ENCODE measurements around the gene PITPNM3. TPM values are rescaled to one million over a fixed set of nuclear protein-coding genes. Genes with fewer than 3 reads are reported as not detected.

The PITPNM3 gene
- total and polyA plus RNA-seq, 2 of the 13 experiments (the other 11 are each of a cell fraction or from before 2014, with no cell fraction given), result 0.13 to 0.29 TPM

DNA sequence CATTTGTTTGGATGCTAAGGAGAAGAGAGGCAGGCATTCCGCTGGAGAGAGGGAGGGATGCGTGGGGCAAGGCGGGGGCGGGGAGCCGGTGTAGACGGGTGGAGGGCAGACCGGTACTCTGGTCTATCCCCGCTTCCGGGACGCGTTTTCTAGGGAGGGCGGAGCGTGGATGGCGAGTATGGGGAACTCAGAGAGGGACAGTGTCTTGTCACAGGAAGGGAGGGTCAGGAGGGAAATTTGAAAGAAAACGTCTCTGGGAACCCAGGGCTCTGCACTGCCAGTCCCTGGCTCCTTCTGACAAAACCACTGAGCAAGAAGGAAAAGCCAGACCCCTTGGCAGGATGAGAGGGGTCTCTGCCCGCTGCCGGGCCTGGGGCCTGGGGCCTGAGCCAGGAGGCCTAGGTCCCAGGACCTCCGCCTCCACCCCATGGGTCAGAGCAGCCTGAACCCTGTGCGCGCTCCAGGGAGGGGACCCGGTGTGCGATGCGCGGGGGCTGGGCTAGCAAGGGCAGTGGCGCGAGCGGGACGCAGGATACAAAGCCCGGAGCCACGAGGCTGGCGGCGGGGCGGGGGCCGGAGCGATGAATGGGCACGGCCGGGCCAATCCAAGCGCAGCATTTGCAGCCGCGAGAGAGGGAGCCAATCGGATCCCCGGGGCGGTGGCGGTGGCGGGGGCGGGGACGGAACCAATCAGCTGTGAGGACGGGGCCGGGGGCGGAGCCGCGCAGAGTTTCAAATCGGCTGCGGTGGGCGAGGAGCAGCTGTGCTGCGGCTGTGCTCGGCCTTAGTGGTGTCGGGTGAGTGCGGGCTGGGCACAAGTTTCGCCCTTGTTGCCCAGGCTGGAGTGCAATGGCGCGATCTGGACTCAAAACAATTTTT, 112.4 kb downstream of the PITPNM3 start, which contains the start of gene PIMREG (continued):
- TF ChIP-seq ZNF724P (CRISPR knock-in tag; IDR thresholded peaks at IDR 0.05; ENCODE audit: borderline replicate concordance) (peak; percentile 90), ZNF329 (CRISPR knock-in tag; IDR thresholded peaks at IDR 0.05; ENCODE audit: low read depth) (no peak), XRCC5 (optimal IDR thresholded peaks at IDR 0.05; ENCODE audit: low read length) (peak; percentile 67), TEF (CRISPR knock-in tag; IDR thresholded peaks at IDR 0.05) (no peak), ZNF660 (CRISPR knock-in tag; IDR thresholded peaks at IDR 0.05; ENCODE audit: borderline replicate concordance, low read depth) (no peak), ZNF138 (CRISPR knock-in tag; IDR thresholded peaks at IDR 0.05; ENCODE audit: low read depth) (no peak), JUNB (CRISPR knock-in tag; IDR thresholded peaks at IDR 0.05; ENCODE audit: borderline replicate concordance) (0 out of 2 replicates have a peak, but pooled peaks have one; percentile 11), ZFYVE20 (CRISPR knock-in tag; IDR thresholded peaks at IDR 0.05; ENCODE audit: borderline replicate concordance, low read depth) (peak; percentile 73; the same call in 1 of the 2 replicates), MTA3 (CRISPR knock-in tag; IDR thresholded peaks at IDR 0.05) (no peak), BRCA1 (CRISPR knock-in tag; IDR thresholded peaks at IDR 0.05) (no peak), HNRNPLL (IDR thresholded peaks at IDR 0.05; ENCODE audit: low read depth, low read length, poor library complexity, severe bottlenecking) (peak; percentile 69), YEATS2 (CRISPR knock-in tag; IDR thresholded peaks at IDR 0.05; ENCODE audit: borderline replicate concordance) (peak; percentile 34; the same call in 1 of the 2 replicates), ZNF564 (CRISPR knock-in tag; IDR thresholded peaks at IDR 0.05) (0 out of 2 replicates have a peak, but pooled peaks have one; percentile 48), ZFP36L1 (CRISPR knock-in tag; IDR thresholded peaks at IDR 0.05) (peak; percentile 76; the same call in 1 of the 2 replicates), NCOA1 (CRISPR knock-in tag; IDR thresholded peaks at IDR 0.05) (no peak), PBX3 (CRISPR knock-in tag; IDR thresholded peaks at IDR 0.05; ENCODE audit: borderline replicate concordance) (no peak), ZFP37 (CRISPR knock-in tag; IDR thresholded peaks at IDR 0.05; ENCODE audit: borderline replicate concordance) (no peak), KAT8 (CRISPR knock-in tag; IDR thresholded peaks at IDR 0.05) (peak; percentile 59), THAP11 (CRISPR knock-in tag; IDR thresholded peaks at IDR 0.05) (peak; percentile 47; the same call in 1 of the 2 replicates)
- TF ChIP-seq, protein P1, sequence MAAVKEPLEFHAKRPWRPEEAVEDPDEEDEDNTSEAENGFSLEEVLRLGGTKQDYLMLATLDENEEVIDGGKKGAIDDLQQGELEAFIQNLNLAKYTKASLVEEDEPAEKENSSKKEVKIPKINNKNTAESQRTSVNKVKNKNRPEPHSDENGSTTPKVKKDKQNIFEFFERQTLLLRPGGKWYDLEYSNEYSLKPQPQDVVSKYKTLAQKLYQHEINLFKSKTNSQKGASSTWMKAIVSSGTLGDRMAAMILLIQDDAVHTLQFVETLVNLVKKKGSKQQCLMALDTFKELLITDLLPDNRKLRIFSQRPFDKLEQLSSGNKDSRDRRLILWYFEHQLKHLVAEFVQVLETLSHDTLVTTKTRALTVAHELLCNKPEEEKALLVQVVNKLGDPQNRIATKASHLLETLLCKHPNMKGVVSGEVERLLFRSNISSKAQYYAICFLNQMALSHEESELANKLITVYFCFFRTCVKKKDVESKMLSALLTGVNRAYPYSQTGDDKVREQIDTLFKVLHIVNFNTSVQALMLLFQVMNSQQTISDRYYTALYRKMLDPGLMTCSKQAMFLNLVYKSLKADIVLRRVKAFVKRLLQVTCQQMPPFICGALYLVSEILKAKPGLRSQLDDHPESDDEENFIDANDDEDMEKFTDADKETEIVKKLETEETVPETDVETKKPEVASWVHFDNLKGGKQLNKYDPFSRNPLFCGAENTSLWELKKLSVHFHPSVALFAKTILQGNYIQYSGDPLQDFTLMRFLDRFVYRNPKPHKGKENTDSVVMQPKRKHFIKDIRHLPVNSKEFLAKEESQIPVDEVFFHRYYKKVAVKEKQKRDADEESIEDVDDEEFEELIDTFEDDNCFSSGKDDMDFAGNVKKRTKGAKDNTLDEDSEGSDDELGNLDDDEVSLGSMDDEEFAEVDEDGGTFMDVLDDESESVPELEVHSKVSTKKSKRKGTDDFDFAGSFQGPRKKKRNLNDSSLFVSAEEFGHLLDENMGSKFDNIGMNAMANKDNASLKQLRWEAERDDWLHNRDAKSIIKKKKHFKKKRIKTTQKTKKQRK (IDR thresholded peaks at IDR 0.05; ENCODE audit: low read length), result no peak
- TF ChIP-seq, protein P2, sequence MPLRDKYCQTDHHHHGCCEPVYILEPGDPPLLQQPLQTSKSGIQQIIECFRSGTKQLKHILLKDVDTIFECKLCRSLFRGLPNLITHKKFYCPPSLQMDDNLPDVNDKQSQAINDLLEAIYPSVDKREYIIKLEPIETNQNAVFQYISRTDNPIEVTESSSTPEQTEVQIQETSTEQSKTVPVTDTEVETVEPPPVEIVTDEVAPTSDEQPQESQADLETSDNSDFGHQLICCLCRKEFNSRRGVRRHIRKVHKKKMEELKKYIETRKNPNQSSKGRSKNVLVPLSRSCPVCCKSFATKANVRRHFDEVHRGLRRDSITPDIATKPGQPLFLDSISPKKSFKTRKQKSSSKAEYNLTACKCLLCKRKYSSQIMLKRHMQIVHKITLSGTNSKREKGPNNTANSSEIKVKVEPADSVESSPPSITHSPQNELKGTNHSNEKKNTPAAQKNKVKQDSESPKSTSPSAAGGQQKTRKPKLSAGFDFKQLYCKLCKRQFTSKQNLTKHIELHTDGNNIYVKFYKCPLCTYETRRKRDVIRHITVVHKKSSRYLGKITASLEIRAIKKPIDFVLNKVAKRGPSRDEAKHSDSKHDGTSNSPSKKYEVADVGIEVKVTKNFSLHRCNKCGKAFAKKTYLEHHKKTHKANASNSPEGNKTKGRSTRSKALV (CRISPR knock-in tag; IDR thresholded peaks at IDR 0.05), result no peak
- TF ChIP-seq, protein P3, sequence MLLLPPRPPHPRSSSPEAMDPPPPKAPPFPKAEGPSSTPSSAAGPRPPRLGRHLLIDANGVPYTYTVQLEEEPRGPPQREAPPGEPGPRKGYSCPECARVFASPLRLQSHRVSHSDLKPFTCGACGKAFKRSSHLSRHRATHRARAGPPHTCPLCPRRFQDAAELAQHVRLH (CRISPR knock-in tag; IDR thresholded peaks at IDR 0.05; ENCODE audit: borderline replicate concordance, low read depth), result peak; percentile 64; the same call in 1 of the 2 replicates

Data from HepG2 (cell line).